Measurements from ENCODE around the gene RPL5.

The RPL5 gene

DNA sequence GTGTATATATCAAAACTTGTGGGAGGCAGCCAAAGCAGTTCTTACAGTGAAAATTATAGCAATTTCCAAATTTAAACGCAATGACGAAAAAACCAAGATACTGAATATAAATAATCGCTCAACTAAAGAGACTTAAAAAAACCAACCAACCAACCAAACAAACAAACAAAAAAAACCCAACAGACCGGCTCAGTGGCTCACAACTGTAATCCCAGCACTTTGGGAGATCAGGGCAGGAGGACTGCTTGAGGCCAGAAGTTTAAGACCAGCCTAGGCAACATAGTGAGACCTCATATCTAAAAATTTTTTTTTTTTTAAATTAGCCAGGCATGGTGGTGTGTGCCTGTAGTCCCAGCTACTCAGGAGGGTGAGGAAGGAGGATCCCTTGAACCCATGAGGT is 23.4 kb downstream of the RPL5 start:
- no peak for DNase-seq (ENCODE audit: low spot score)

DNA sequence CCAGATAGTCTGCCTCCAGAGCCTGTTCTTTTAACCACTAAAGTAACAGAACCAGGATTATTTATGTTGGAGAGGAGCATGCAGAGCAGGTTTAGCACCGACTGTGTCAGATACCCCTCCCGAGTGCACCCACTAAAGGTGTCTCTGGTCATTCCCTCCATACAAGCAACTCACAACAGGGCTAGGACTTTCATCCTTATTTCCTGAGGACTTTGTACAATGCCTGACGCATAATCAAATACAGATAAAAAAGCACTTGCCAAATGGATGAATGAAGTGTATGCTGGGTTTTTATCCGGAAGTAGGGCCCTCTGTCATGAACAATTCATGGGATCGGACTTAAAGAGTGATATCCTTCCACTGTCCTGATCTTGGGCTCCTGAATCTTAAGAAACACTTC is 26.0 kb downstream of the RPL5 start:
- DNase-seq (ENCODE audit: low spot score) = no peak

DNA sequence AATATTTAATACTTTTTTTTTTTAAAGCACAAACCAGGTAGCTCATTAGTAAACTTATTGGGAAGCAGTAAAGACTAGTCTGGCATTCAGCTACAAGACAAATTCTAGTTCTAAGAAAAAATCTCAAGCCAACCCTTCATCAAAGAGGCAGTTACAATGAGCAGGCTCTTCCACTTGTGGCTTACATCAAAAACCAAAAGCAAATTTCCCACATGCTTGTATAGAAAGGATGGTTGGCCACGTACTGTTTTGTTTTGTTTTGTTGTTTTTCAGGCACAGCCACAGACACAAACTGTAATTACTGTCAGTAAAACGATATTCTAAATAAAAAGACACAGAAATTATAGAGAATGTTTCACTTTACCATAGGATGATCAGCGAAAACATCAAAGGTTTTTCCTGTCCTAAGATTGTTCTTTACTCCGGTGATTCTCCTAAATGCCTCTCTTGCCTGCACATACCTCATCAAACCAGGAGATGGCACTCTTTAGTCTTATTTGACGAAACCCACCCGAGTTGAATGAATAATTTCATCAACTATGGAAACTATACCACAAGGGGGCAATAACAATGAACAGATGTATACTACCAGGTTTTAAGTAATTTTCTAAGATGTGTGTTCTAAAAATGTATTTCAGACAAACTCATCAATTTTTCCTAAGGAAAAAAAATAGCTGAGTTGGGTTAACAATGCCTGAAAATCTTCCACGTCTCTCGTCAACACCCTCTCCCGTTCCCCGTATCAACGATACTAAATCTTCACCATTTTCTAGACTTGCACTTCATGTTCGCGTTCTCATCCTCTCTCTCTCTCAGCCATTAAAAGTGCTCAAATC is 26.9 kb downstream of the RPL5 start:
- peak; percentile 93 for DNase-seq (ENCODE audit: low spot score)

DNA sequence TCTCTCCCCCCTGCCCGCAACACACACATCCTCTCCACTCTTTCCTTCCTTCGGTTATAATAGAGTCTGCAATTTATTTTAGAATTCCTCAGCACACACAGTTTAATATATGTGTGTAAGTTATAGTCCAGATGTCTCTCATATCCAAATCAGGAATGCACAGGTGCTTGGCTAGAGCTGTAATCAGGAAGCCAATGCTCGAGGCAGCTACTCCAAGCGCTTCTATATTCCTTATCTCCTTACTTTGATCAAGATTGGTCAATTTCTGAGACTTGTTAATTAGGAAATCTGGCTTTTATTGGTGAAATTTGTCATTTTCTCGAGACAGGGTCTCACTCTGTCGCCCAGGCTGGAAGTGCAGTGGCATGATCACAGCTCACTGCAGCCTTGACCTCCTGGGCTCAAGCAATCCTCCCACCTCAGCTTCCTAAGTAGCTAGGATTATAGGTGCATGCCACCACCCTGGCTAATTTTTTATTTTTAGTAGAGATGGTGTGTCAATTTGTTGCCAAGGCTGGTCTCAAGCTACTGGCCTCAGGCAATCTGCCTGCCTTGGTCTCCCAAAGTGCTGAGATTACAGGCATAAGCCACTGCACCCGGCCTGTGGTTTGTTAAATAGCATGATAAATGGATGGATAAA is 27.7 kb downstream of the RPL5 start:
- DNase-seq (ENCODE audit: low spot score) = no peak

DNA sequence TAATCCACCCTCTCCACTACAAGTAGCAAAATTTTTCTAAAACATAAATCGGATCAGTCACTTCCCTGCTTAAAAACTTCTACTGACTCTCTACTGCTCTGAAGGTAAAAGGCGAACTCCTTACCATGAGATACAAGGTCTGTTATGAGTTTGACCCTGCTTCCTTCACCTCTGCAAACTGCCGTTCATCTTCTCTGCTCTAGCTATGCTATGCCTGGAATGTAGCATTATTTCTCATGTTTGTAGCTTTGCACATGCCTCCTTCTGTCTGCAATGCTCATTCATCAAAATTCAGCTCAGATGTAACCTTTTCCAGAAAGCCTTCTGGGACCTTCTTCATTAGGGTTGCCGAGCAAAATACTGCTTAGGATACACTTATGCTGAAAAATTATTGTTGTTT is 30.8 kb downstream of the RPL5 start:
- DNase-seq (ENCODE audit: low spot score) = no peak

DNA sequence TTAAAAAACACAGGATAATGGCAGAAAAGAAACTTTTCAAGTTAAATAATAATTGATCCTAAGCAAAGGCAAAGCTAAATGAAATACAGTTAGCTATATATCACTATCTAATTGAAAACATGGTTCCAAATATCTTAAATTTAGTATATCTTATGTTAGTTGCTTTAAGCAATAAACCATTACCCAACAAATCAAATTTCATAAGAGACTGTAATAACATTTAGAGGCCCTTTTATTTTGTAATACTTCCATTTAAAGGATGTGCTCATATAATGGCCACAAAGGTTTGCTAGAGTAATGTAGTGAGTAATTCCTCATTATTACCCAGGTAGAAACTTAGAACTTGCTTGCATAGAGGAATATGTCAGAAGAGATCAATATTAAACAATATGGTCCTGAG is 32.3 kb downstream of the RPL5 start:
- DNase-seq (ENCODE audit: low spot score) = no peak

DNA sequence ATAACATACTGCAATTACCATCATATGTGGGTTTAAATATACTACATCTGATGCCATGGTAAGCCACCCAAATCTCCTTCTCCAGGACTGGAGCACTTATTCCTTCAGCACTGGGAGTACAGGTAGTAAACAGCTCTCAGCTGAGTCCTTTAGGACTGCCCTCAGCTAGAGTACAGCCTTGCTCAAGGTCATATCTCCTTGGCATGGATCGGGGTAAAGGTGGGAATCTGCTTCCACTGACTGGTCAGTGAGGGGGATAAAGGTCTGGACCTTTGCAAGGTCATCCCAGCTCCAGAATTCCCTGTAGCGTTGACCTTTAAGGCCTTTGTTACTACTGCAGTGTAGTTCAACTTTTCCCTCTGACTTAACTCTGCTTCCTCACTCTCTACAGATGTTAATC is 38.8 kb downstream of the RPL5 start:
- DNase-seq (ENCODE audit: low spot score) = no peak

DNA sequence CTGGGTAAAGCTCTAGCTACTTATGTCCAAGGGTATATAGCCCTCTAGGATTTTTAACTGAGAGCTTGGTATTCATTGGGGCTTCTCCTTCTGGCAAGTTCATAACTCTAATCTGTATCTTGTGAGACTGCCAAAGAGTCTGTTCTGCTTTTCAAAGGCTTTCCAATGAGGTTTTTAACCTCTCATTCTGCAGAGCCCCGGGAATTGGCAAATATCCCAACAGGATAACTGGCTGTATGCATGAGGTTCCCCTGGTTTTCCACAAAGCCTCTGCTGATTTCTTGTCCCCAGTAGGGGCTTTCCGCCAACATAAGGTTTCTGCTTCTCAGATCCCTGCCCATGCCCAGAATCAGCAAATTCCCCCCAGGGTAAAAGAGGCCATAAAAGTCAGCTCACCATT is 40.9 kb downstream of the RPL5 start:
- peak; percentile 39 for DNase-seq (ENCODE audit: low spot score)

DNA sequence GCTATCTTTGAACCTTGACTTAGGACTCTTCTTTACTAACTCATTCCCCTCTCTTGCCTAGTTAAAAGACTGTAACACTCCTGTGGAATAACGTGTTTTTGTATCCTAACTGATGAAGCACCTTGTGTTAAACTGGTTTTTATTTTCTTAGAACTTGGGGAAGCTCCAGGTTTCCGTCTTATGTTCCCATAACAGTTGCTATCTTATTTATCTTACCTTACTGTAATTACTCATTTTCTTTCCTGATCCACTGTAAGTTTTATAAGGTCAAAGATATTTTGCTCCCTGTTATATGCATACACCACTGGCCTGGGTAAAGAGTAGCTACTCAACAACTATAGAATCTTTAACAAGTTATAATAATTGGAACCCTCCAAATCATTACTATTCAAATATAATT is 43.1 kb downstream of the RPL5 start:
- no peak for DNase-seq (ENCODE audit: low spot score)

DNA sequence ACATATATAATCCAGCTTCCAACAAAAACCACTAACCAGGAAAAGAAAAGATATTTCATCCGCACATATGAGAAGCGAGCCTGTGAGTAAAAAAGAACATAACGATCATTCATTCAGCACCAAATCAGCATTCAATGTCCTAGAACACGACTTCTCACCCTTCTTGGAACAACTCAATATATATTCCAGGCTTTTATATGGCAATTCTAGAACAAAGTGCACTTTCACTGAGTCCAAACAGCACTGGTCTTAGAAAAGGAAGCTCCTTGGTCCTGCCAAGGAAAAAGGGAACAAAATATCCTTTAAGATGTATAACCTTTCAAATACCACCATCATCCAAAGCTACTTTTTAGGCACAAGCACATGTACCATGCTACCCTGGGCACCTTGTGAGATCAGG is 44.5 kb downstream of the RPL5 start:
- peak; percentile 28 for DNase-seq (ENCODE audit: low spot score)

DNA sequence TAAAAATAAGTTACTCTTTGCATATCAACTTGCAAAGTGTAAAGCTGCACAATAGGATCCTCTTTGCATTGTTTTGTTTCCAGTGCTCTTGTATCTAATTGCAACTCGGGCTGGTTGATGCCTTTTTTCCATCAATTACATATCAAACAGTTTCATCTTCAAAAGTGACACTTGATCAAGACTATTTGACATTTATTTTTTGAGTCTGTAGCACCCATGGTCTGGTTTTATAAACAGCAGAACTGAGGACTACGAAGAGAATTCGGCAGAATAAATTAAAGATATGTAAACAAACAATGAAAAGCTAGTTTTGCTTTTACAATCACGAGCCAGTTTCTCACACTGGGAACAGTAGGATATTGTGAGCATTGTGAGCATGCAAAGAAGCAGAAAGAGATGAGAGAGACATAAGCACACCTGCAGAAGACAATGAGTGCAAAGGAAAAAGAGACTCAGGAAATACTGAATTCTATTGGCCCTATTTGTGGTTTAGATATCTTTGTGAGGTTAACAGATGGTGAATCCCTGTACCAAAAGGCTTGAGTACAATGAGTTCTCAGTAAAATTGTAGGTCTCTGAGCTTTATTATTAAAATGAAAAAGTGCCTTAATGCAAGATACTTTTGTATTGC is 45.4 kb downstream of the RPL5 start:
- DNase-seq (ENCODE audit: low spot score) = peak; percentile 90

DNA sequence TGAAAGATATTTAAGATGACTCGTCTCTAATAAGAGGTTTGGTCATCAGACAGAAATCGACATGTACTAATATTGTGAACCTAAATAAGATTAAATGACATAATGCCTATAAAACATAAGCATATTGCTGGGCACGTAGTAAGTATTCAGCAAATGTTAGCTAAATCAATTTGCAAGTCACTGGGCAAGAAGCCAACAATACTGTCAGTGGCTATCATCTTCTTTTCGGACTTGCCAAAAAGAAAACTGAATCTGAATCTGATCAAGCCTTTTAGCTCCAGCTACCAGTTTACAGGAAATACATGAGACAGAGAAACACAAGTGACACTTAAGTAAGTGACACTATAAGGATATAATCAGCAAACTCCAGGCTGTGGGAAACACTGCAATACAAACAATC is 46.0 kb downstream of the RPL5 start:
- DNase-seq (ENCODE audit: low spot score) = peak; percentile 70

DNA sequence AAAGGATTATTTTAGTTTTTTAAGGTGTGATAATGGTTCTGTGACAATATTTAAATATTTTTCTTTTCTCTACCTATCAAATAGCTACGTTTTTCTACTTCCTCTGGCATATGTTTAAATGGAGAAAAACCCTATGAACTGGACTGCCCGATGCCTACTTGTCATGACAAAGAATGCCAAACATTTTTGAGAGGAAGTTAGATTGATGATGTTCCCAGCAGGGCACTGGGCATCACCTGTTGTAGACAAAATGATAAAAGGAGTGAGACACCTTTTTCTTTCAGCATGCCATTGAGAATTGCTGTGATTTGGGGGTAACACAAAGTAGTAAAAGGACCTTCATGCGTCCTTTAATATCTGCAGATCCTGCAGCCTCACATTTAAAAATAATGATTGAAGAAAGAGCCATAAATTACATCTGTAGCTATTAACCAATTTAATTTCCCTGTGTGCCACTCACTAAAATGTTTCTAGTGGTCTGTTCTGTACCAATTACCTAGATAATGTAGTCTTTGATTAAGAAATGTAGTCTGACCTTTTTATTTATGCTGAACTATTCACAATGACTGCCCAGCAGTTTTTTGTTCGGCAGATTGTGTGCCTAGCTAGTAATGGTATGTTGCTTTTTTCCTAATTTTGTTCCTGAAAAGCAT is 47.6 kb downstream of the RPL5 start:
- DNase-seq (ENCODE audit: low spot score) = peak; percentile 57

DNA sequence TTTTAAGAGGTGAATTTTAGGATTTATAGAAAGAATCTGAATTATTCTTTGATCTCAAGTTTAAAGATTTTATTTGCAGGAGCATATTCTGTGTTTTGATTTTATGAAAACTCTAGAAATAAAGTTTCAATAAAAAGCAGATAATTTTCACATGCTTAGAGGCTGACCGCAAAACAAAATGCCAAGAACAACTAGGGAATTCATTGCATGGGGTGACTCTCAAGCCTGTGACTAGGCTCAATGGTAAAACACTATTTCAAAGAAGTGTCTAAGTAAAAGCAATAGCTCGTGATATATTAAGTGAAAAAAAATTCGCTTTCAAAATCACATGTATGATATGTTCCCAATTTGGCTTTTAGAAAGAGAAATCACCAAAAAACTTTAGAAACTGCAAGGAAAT is 49.6 kb downstream of the RPL5 start:
- DNase-seq (ENCODE audit: low spot score) = no peak

DNA sequence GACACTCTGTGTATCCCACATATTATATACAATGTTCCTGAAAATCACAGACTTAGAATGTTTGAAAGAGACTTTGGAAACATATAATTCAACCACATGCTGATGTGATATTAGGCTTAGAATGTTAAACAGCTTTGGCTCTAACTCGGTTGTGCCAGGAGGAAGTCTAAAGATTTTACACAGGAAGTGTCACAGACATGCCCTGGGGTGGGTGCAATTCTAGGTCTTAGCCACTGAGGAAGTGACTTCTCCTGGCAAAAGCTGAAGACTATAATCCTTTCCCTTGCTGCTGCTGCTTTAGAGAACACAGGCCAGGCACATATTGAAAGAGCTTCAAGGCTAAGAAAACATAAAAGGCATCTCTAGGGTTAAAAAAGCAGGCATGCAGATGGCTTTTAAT is 51.0 kb downstream of the RPL5 start:
- DNase-seq (ENCODE audit: low spot score) = no peak

DNA sequence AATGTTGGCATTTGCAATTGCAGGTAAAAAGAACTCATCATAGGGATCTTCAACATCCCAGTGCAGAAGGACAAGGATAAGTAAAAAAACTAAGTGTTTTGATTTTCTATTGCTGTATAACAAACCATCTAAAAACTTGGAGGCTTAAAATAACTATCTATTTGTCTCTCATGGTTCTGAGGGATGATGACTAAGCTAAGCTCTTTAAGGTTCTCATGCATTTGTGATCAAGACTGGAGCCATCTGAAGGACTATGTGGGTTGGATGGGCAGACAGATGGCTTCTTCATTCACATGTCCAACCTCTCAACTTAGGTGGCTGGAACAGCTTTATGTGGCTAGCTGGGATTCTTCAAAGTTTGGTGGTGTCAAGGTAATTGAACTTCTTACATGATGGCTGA is 51.5 kb downstream of the RPL5 start:
- DNase-seq (ENCODE audit: low spot score) = no peak

DNA sequence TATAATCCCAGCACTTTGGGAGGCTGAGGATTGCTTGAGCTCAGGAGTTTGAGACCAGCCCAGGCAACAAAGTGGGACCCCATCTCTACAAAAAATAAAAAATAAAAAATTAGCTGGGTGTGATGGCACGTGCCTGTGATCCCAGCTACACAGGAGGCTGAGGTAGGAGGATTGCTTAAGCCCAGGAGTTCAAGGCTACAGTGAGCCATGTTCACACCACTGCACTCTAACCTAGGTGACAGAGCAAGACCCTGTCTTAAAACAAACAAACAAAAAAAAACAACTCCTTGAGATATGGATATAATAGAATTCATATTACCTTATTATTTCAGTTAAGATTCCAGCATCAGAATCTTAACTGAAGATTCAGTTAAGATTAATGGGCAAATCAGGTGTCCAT is 52.4 kb downstream of the RPL5 start:
- no peak for DNase-seq (ENCODE audit: low spot score)

DNA sequence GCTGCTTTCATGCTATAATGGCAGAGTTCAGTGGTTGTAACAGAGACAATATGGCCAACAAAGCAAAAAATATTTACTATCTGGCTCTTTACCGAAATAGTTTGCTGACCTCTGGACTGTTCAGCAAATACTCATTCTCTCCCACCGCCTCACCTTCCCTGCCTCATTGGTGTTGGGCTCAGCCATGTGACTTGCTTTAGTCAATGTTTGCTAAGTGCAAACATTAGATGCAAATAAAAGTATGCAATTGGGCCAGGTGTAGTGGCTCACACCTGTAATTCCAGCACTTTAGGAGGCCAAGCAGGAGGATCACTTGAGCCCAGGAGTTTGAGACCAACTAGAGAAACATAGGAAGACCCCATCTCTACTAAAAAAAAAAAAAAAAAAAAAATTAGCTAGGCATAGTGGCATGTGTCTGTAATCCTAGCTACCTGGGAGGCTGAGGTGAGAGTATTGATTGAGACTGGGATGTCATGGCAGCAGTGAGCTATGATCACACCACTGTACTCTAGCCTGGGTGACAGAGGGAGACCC is 55.1 kb downstream of the RPL5 start:
- no peak for DNase-seq (ENCODE audit: low spot score)

DNA sequence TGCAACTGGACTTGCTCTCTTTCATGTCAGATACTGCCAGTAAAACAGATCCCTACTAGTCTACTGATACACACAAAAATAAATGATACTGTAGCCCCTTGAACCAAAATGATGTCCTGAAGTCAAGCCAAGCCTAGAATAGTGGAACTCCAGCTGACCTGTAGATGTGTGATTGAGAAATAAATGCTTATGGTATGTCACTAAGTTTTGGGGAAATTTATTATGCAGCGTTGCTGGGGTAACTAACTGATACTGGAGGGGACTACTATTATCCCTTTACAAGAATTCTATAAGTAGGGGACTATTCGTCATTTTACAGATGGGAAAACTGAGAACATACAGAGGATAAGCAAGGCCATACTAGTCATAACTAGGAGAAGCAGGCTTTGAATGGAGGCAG is 55.6 kb downstream of the RPL5 start:
- no peak for DNase-seq (ENCODE audit: low spot score)
